ENCODE data around the gene DDR1.
"Not testable (repeated sequence)": the region's sequence is repeated elsewhere in the genome, so short reads cannot be mapped to it uniquely, and the experiment has no call there.

Gene DDR1

GRCh38 chr6:30854285-30855040 is 29.9 kb upstream of the DDR1 start:
- DNase-seq (ENCODE audit: low spot score), result no peak

GRCh38 chr6:30855429-30856075 is 28.8 kb upstream of the DDR1 start:
- DNase-seq (ENCODE audit: low spot score), result no peak

- DNase-seq (ENCODE audit: low spot score), result no peak
Measured at GRCh38 chr6:30857112-30857511, 27.2 kb upstream of the DDR1 start.

- no peak for DNase-seq (ENCODE audit: low spot score)
Measured at GRCh38 chr6:30857549-30857948, 26.8 kb upstream of the DDR1 start.

GRCh38 chr6:30859726-30860125 is 24.6 kb upstream of the DDR1 start:
- DNase-seq (ENCODE audit: low spot score), result not testable (repeated sequence)

- no peak for DNase-seq (ENCODE audit: low spot score)
Measured at GRCh38 chr6:30861257-30862048, 22.9 kb upstream of the DDR1 start.

- DNase-seq (ENCODE audit: low spot score), result no peak
Measured at GRCh38 chr6:30862156-30862875, 22.0 kb upstream of the DDR1 start.

GRCh38 chr6:30864325-30864724 is 20.0 kb upstream of the DDR1 start:
- no peak for DNase-seq (ENCODE audit: low spot score)

GRCh38 chr6:30869241-30869749 is 15.0 kb upstream of the DDR1 start:
- not testable (repeated sequence) for DNase-seq (ENCODE audit: low spot score)

- no peak for DNase-seq (ENCODE audit: low spot score)
Measured at GRCh38 chr6:30870546-30870945, 13.8 kb upstream of the DDR1 start.

GRCh38 chr6:30871592-30872183 is 12.6 kb upstream of the DDR1 start:
- DNase-seq (ENCODE audit: low spot score), result no peak

GRCh38 chr6:30873137-30873640 is 11.1 kb upstream of the DDR1 start:
- no peak for DNase-seq (ENCODE audit: low spot score)

GRCh38 chr6:30873795-30874194 is 10.5 kb upstream of the DDR1 start:
- not testable (repeated sequence) for DNase-seq (ENCODE audit: low spot score)

GRCh38 chr6:30875244-30876038 is 8.9 kb upstream of the DDR1 start:
- no peak for DNase-seq (ENCODE audit: low spot score)

- no peak for DNase-seq (ENCODE audit: low spot score)
Measured at GRCh38 chr6:30876039-30876730, 8.1 kb upstream of the DDR1 start.

GRCh38 chr6:30877419-30878262 is 6.7 kb upstream of the DDR1 start:
- DNase-seq (ENCODE audit: low spot score), result peak; percentile 95

GRCh38 chr6:30879684-30880427 is 4.5 kb upstream of the DDR1 start:
- no peak for DNase-seq (ENCODE audit: low spot score)

- no peak for DNase-seq (ENCODE audit: low spot score)
Measured at GRCh38 chr6:30880698-30881252, 3.5 kb upstream of the DDR1 start.

All from cerebellar cortex (tissue), 1 donor.